GM13976 (cell line): ENCODE results near the gene XRN2.
A peak's percentile ranks its signal among the peaks of the same experiment; 100 is the strongest.
"Not testable (repeated sequence)": the region's sequence is repeated elsewhere in the genome, so short reads cannot be mapped to it uniquely, and the experiment has no call there.

Source experiments
- DNase-seq: peaks from one replicate; pipeline ENCODE4 v3.0.0; 2012; ENCODE audit warnings: low spot score
- CTCF ChIP-seq: IDR thresholded peaks from 2 replicates; pipeline ENCODE4 v1.5.1; 2012; ENCODE audit warnings: borderline replicate concordance, mild to moderate bottlenecking; ENCODE audit not compliant: insufficient read depth; ENCODE audit errors: extremely low read depth, missing control alignments, control extremely low read depth
- in situ Hi-C: fragments of 300-500 bp; cut with MboI; formaldehyde crosslinking; loops from one replicate; pipeline ENCODE4 v1.12.0; 2022; ENCODE audit warnings: low sequenced_read_pairs, mixed read lengths, inconsistent platforms; ENCODE audit not compliant: unreplicated experiment

The XRN2 gene

DNA sequence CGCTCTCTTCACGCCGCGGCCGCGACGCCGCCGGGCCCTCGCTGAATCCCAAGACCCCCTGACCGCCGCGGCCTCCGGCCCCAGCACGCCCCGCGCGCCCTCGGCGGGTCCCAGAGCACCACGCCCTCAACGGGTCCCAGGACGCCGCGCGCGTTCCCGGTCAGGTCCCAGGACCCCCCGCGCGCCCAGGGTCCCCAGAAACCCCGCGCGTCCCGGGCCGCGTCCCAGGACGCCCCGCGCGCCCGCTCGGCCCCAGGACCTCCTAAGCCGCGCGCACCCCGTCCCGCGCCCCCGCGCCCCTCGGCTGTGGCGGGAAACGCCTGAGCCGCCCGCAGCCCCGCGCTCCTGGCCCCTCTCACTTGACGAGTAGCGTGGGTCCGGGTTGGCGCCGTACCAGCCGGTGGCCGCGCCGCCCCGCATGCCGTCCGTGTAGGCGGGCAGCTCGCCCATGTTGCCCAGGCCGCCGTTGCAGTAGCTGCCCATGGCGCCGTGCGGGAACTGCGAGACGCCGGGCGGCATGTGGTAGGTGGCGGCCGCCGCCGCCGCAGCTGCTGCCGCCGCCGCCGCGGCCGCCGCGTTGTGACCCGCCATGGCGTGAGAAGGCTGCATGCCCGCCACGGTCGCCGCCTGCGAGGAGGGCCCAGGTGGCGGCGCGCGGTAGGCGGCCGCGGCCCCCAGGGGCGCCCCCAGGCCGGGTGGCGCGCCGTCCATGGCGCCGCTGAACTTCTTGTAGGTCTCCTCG lies 93.6 kb downstream of the XRN2 start:
- TF ChIP-seq CTCF: no peak
- in situ Hi-C loops: no loop called here
- peak; percentile 32 for DNase-seq

DNA sequence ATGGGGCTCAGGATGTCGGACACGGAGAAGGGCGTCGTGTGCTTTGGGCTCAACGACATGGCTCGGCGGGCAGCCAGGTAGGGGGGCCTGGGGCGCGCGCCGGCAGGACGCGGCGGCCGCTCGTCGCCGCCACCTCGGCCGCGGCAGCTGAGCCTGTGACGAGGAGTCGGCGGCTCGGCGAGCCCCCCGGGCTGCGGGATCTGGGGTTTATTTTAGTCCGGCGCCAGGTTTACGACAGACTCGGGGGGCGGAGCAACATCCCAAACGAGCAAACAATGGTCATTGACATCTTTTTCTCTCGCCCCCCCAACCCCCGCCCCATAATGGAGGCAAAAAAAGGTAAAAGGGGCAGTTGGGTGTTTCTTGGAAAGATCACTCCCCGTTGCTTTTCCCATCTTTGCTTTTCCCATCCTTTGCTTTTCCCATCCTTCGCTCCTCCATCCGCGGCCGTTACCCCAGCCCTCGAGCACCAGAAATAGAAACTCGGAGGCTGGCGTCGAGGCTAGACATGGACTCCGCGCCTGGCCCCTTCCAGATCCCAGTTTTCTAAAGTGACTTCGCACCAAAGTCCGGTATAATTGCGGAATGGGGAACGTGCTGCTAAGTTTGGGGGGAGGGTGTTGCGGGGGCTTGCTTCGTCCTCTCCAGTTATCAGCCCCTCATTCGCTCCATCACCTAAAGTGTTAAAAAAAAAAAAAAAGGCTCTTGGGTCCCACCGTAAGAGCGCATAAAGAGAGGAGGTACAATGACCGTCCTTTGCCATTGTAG lies 94.4 kb downstream of the XRN2 start, which contains the start of gene NKX2-4:
NKX2-4 (minus strand) TSS at position 186 of the 768 bp plus-strand sequence; CDS start at position 59, 127 bp downstream.
- no peak for DNase-seq
- in situ Hi-C loops: no loop called here
- no peak for TF ChIP-seq CTCF

GRCh38 chr20:21398109-21399004 lies 95.2 kb downstream of the XRN2 start:
- in situ Hi-C loops: no loop called here
- DNase-seq: no peak
- TF ChIP-seq CTCF: no peak

- in situ Hi-C loops: no loop called here
Observed at GRCh38 chr20:21399005-21399475, 95.9 kb downstream of the XRN2 start.

DNA sequence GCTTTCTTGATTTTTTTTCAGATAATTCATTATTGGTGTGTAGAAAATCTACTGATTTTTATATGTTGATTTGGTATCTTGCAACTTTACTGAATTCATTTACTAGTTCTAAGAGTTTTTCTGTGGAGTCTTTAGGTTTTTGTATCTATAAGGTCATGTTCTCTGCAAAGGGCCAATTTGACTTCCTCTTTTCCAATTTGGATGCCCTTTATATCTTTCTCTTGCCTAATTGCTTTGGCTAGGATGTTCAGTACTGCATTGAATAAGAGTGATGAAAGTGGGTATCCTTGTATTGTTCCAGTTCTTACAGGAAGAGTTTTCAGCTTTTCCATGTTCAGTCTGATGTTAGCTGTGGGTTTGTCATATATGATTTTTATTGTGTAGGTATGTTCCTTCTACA lies 108.6 kb downstream of the XRN2 start:
- no peak for DNase-seq
- in situ Hi-C loops: no loop called here
- no peak for TF ChIP-seq CTCF

More at GRCh38 chr20:21399005-21399475, 95.9 kb downstream of the XRN2 start:
- DNase-seq: no peak
- no peak for TF ChIP-seq CTCF

DNA sequence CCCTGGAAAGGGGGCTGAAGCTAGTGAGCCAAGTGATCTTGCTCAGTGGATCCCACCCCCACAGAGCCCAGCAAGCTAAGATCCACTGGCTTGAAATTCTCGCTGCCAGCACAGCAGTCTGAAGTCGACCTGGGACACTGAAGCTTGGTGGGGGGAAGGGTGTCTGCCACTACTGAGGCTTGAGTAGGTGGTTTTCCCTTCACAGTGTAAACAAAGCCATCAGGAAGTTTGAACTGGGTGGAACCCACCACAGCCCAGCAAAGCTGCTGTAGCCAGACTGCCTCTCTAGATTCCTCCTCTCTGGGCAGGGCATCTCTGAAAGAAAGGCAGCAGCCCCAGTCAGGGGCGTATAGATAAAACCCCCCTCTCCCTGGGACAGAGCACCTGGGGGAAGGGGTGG lies 110.9 kb downstream of the XRN2 start:
- in situ Hi-C loops, DNase-seq: not testable (repeated sequence)

DNA sequence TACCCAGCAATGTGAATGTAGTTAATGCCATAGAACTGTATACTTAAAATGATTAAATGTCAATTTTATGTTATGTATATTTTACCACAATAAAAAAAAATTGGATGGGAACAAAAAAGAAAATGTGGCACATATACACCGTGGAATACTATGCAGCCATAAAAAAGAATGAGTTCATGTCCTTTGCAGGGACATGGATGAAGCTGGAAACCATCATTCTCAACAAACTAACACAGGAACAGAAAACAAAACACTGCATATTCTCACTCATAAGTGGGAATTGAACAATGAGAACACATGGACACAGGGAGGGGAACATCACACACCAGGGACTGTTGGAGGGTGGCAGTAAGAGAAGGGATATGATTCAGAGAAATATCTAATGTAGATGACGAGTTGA lies 116.0 kb downstream of the XRN2 start:
- DNase-seq, in situ Hi-C loops: not testable (repeated sequence)
